Measurements from ENCODE around the gene ZBP1. TPM values are rescaled to one million over a fixed set of nuclear protein-coding genes. Genes with fewer than 3 reads are reported as not detected.

The ZBP1 gene
- total and polyA plus RNA-seq, 10 of the 15 experiments (the other 5 are each of a cell fraction or from before 2014, with no cell fraction given) = 0.93 to 10.6 (median 4.8) TPM

DNA sequence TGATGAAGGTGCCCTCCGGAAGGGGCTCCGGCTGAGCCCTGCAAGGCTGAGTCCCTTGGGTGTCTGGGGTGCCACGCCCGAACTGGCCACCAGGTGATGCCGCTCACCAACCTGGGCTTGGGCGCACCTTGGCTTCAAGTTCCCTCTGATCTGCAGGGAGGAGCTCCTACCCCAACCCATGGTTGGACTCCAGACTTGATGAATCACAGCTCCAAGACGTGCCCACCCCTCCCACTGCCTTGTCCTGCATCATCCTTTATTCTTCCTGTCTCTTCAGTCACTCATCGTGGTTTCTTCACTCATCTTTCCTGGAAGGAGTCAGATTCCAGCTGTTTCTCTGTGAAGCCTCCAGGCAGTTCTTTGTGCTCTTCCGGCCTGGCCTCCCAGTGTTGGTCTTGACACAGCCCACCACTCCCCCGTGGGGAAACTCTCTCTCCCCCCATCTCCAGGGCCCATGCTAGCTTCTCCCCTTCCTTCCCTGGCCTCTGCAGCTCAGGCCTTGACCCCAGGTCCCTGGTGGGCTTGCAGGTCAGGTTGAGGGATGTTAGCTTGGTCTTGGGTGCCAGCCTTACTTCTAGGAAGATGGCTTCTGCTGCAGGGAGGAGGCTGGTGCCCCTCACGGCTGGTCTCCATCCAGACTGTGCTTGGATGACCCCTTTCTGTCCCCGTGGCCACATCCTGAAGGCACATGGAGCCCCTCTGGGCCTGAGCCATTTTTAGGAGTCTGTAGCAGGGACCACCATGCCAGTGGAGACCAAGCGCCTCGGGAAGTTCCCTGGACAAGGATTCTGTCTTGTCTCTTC is 2.6 kb upstream of the ZBP1 start:
- H3K79me2 ChIP-seq (ENCODE audit: control insufficient read depth, insufficient read depth, low read length) = no peaks in the 10 kb centered on the region
- no TSS peak for BruUV-seq (replicated peaks)
- no peaks in the 10 kb centered on the region for H4K20me1 ChIP-seq (ENCODE audit: control insufficient read depth, insufficient read depth)
- H3K4me3 ChIP-seq = no peak overlapping the region
- 26% methylated on average over 14 of the region's 14 CpGs for WGBS (ENCODE audit: insufficient coverage, insufficient replicate concordance, low lambda C conversion rate, missing lambda C conversion rate)
- ChIA-PET CTCF (interaction anchor here (0.6 to 5.9 kb wide), 9 partner anchors 21 to 588 kb away, joined by 3 to 32 read pairs (median 3); no protein-coding TSS in a partner anchor), POLR2A (no interaction called here), SMC1A (ENCODE audit: uncharacterized antibody, unreplicated experiment) (interaction anchor here (0.8 to 1.2 kb wide), 3 partner anchors 46 to 557 kb away, joined by 3 to 7 read pairs (median 3); no protein-coding TSS in a partner anchor), RAD21 (ENCODE audit: unreplicated experiment) (interaction anchor here (0.8 to 2.9 kb wide), 5 partner anchors 26 to 558 kb away, joined by 3 to 6 read pairs (median 6); no protein-coding TSS in a partner anchor)
- H3K36me3 ChIP-seq (ENCODE audit: control insufficient read depth in 2 of 2, insufficient read depth in 2 of 2, low read length in 1 of 2) = no peaks in the 10 kb centered on the region
- no peak overlapping the region for H3K27ac ChIP-seq (ENCODE audit: control insufficient read depth, insufficient read depth)
- no peak overlapping the region for H3K4me2 ChIP-seq (ENCODE audit: control insufficient read depth, insufficient read depth)
- no peak overlapping the region for H3K9ac ChIP-seq (ENCODE audit: control insufficient read depth, insufficient read depth, low read length)
- H3K27me3 ChIP-seq (replicated peaks in 1 of 2; ENCODE audit: control insufficient read depth in 2 of 2, insufficient read depth in 2 of 2, low read length in 1 of 2) = no peaks in the 10 kb centered on the region
- peaks cover 40% of the 10 kb centered on the region for H3K4me1 ChIP-seq (ENCODE audit: control insufficient read depth, insufficient read depth, low read length)
- intact Hi-C loops (cut with micrococcal nuclease; ENCODE audit: unreplicated experiment) (no loop called here), in situ Hi-C loops (cut with MboI) (no loop called here)
- H3K9me3 ChIP-seq (replicated peaks; ENCODE audit: control insufficient read depth, insufficient read depth, low read length) = peaks cover 2% of the 10 kb centered on the region; the same call in 1 of the 3 replicates
- ATAC-seq (peak; percentile 24), DNase-seq (ENCODE audit: low read depth, low spot score) (no peak), FAIRE-seq (no peak)
- H2AFZ ChIP-seq (ENCODE audit: control insufficient read depth, low read depth, low read length) = no peak overlapping the region
- peak; percentile 57; the same call in 1 of the 2 replicates for TF ChIP-seq SMC3 (IDR thresholded peaks at IDR 0.05; ENCODE audit: borderline replicate concordance, low read length)
- no peak for TF ChIP-seq MTA3 (IDR thresholded peaks at IDR 0.05; ENCODE audit: borderline replicate concordance, low read length)
- TF ChIP-seq, protein P1, sequence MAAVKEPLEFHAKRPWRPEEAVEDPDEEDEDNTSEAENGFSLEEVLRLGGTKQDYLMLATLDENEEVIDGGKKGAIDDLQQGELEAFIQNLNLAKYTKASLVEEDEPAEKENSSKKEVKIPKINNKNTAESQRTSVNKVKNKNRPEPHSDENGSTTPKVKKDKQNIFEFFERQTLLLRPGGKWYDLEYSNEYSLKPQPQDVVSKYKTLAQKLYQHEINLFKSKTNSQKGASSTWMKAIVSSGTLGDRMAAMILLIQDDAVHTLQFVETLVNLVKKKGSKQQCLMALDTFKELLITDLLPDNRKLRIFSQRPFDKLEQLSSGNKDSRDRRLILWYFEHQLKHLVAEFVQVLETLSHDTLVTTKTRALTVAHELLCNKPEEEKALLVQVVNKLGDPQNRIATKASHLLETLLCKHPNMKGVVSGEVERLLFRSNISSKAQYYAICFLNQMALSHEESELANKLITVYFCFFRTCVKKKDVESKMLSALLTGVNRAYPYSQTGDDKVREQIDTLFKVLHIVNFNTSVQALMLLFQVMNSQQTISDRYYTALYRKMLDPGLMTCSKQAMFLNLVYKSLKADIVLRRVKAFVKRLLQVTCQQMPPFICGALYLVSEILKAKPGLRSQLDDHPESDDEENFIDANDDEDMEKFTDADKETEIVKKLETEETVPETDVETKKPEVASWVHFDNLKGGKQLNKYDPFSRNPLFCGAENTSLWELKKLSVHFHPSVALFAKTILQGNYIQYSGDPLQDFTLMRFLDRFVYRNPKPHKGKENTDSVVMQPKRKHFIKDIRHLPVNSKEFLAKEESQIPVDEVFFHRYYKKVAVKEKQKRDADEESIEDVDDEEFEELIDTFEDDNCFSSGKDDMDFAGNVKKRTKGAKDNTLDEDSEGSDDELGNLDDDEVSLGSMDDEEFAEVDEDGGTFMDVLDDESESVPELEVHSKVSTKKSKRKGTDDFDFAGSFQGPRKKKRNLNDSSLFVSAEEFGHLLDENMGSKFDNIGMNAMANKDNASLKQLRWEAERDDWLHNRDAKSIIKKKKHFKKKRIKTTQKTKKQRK (IDR thresholded peaks at IDR 0.05; ENCODE audit: low read depth, low read length) = no peak
- no peak for TF ChIP-seq STAT1 (conservative IDR thresholded peaks at IDR 0.05)
- no peak for TF ChIP-seq ZZZ3 (IDR thresholded peaks at IDR 0.05; ENCODE audit: control insufficient read depth, insufficient read length, low read depth)
- no peak for TF ChIP-seq GATAD2B (conservative IDR thresholded peaks at IDR 0.05; ENCODE audit: low read depth)
- no peak for TF ChIP-seq LARP7 (IDR thresholded peaks at IDR 0.05)
- TF ChIP-seq SP1 (IDR thresholded peaks at IDR 0.05; ENCODE audit: low read depth, low read length) = no peak
- TF ChIP-seq CTCF (IDR thresholded peaks at IDR 0.05 in 2 of 3, conservative IDR thresholded peaks at IDR 0.05 in 1 of 3; ENCODE audit: control insufficient read depth in 2 of 3, extremely low read depth in 1 of 3, insufficient read depth in 1 of 3, low read depth in 3 of 3, low read length in 3 of 3) = peak; percentile 64 to 93 (median 90)
- TF ChIP-seq RUNX3 (IDR thresholded peaks at IDR 0.05; ENCODE audit: low read length) = no peak
- no peak for TF ChIP-seq PBX3 (IDR thresholded peaks at IDR 0.05; ENCODE audit: insufficient replicate concordance, low read depth, low read length)
- TF ChIP-seq RAD21 (IDR thresholded peaks at IDR 0.05; ENCODE audit: insufficient read depth, low read depth, low read length) = peak; percentile 73
- 0 out of 4 replicates have a peak, but pooled peaks of 1 of the 2 experiments have one; percentile 28 for TF ChIP-seq ETV6 (conservative IDR thresholded peaks at IDR 0.05 in 1 of 2, IDR thresholded peaks at IDR 0.05 in 1 of 2; ENCODE audit: borderline replicate concordance in 1 of 2, low read depth in 1 of 2)
- 0 out of 2 replicates have a peak, but pooled peaks have one; percentile 12 for TF ChIP-seq YY1 (IDR thresholded peaks at IDR 0.05; ENCODE audit: low read depth, low read length)
